Measurements from ENCODE around the gene NFATC2IP. TPM values are rescaled to one million over a fixed set of nuclear protein-coding genes. Genes with fewer than 3 reads are reported as not detected.

The NFATC2IP gene
- total and polyA plus RNA-seq, 9 of the 15 experiments (the other 6 are each of a cell fraction or from before 2014, with no cell fraction given), result 15.6 to 106 (median 46.9) TPM

DNA sequence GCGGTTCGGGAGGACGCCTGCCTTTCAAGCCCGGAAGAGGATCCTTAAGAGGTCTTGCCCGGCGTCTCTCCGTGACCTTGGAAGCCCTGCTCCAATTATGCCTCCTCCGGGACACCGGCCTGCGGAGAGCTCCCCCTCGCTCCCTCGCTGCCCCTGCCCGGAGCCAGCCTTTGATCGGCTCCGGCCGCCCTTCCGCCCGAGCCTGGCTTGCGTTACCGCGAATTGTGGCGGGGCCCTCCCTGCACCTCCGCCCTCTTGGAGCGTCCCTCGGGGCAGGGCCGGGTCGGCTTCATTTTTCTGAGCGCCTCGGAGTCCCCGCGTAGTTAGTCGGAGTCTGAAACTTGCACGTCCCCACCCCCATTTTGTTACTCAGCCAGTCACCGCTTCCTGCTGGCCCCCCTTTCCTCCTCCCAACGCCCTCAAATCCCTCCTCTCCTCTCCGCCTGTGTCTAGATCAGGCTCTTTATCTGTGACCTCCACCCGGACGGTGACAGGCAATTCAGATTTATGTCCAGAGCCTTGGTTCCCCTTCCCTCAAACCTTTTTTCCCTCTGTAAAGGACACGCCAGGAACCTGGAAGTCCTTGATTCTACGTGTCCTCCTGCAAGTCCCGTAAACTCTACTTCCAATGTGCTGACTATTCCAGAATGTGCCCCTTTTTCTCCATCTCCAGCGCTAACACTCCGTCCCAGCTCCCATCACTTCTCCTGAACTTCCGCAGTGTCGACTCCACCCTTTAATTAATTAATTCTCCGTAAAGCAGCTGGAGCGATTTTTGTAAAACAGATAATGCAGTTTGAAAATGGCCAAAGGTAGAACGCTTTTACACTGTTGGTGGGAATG is 25.1 kb upstream of the NFATC2IP start (continued):
- TF ChIP-seq, protein P1, sequence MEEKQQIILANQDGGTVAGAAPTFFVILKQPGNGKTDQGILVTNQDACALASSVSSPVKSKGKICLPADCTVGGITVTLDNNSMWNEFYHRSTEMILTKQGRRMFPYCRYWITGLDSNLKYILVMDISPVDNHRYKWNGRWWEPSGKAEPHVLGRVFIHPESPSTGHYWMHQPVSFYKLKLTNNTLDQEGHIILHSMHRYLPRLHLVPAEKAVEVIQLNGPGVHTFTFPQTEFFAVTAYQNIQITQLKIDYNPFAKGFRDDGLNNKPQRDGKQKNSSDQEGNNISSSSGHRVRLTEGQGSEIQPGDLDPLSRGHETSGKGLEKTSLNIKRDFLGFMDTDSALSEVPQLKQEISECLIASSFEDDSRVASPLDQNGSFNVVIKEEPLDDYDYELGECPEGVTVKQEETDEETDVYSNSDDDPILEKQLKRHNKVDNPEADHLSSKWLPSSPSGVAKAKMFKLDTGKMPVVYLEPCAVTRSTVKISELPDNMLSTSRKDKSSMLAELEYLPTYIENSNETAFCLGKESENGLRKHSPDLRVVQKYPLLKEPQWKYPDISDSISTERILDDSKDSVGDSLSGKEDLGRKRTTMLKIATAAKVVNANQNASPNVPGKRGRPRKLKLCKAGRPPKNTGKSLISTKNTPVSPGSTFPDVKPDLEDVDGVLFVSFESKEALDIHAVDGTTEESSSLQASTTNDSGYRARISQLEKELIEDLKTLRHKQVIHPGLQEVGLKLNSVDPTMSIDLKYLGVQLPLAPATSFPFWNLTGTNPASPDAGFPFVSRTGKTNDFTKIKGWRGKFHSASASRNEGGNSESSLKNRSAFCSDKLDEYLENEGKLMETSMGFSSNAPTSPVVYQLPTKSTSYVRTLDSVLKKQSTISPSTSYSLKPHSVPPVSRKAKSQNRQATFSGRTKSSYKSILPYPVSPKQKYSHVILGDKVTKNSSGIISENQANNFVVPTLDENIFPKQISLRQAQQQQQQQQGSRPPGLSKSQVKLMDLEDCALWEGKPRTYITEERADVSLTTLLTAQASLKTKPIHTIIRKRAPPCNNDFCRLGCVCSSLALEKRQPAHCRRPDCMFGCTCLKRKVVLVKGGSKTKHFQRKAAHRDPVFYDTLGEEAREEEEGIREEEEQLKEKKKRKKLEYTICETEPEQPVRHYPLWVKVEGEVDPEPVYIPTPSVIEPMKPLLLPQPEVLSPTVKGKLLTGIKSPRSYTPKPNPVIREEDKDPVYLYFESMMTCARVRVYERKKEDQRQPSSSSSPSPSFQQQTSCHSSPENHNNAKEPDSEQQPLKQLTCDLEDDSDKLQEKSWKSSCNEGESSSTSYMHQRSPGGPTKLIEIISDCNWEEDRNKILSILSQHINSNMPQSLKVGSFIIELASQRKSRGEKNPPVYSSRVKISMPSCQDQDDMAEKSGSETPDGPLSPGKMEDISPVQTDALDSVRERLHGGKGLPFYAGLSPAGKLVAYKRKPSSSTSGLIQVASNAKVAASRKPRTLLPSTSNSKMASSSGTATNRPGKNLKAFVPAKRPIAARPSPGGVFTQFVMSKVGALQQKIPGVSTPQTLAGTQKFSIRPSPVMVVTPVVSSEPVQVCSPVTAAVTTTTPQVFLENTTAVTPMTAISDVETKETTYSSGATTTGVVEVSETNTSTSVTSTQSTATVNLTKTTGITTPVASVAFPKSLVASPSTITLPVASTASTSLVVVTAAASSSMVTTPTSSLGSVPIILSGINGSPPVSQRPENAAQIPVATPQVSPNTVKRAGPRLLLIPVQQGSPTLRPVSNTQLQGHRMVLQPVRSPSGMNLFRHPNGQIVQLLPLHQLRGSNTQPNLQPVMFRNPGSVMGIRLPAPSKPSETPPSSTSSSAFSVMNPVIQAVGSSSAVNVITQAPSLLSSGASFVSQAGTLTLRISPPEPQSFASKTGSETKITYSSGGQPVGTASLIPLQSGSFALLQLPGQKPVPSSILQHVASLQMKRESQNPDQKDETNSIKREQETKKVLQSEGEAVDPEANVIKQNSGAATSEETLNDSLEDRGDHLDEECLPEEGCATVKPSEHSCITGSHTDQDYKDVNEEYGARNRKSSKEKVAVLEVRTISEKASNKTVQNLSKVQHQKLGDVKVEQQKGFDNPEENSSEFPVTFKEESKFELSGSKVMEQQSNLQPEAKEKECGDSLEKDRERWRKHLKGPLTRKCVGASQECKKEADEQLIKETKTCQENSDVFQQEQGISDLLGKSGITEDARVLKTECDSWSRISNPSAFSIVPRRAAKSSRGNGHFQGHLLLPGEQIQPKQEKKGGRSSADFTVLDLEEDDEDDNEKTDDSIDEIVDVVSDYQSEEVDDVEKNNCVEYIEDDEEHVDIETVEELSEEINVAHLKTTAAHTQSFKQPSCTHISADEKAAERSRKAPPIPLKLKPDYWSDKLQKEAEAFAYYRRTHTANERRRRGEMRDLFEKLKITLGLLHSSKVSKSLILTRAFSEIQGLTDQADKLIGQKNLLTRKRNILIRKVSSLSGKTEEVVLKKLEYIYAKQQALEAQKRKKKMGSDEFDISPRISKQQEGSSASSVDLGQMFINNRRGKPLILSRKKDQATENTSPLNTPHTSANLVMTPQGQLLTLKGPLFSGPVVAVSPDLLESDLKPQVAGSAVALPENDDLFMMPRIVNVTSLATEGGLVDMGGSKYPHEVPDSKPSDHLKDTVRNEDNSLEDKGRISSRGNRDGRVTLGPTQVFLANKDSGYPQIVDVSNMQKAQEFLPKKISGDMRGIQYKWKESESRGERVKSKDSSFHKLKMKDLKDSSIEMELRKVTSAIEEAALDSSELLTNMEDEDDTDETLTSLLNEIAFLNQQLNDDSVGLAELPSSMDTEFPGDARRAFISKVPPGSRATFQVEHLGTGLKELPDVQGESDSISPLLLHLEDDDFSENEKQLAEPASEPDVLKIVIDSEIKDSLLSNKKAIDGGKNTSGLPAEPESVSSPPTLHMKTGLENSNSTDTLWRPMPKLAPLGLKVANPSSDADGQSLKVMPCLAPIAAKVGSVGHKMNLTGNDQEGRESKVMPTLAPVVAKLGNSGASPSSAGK (IDR thresholded peaks at IDR 0.05), result no peak
- TF ChIP-seq ATF7 (IDR thresholded peaks at IDR 0.05) (no peak), ZNF431 (CRISPR knock-in tag; IDR thresholded peaks at IDR 0.05) (no peak), TCF7 (IDR thresholded peaks at IDR 0.05; ENCODE audit: borderline replicate concordance) (0 out of 2 replicates have a peak, but pooled peaks have one; percentile 28)
- TF ChIP-seq, protein P2, sequence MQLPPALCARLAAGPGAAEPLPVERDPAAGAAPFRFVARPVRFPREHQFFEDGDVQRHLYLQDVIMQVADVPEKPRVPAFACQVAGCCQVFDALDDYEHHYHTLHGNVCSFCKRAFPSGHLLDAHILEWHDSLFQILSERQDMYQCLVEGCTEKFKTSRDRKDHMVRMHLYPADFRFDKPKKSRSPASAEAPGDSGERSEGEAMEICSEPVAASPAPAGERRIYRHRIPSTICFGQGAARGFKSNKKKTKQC (CRISPR knock-in tag; IDR thresholded peaks at IDR 0.05), result no peak; the same call in 1 of the 2 replicates
- TF ChIP-seq, protein P3, sequence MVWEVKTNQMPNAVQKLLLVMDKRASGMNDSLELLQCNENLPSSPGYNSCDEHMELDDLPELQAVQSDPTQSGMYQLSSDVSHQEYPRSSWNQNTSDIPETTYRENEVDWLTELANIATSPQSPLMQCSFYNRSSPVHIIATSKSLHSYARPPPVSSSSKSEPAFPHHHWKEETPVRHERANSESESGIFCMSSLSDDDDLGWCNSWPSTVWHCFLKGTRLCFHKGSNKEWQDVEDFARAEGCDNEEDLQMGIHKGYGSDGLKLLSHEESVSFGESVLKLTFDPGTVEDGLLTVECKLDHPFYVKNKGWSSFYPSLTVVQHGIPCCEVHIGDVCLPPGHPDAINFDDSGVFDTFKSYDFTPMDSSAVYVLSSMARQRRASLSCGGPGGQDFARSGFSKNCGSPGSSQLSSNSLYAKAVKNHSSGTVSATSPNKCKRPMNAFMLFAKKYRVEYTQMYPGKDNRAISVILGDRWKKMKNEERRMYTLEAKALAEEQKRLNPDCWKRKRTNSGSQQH (CRISPR knock-in tag; IDR thresholded peaks at IDR 0.05), result no peak
- TF ChIP-seq, protein P4, sequence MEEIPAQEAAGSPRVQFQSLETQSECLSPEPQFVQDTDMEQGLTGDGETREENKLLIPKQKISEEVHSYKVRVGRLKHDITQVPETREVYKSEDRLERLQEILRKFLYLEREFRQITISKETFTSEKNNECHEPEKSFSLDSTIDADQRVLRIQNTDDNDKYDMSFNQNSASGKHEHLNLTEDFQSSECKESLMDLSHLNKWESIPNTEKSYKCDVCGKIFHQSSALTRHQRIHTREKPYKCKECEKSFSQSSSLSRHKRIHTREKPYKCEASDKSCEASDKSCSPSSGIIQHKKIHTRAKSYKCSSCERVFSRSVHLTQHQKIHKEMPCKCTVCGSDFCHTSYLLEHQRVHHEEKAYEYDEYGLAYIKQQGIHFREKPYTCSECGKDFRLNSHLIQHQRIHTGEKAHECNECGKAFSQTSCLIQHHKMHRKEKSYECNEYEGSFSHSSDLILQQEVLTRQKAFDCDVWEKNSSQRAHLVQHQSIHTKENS (CRISPR knock-in tag; IDR thresholded peaks at IDR 0.05), result no peak
- TF ChIP-seq, protein P5, sequence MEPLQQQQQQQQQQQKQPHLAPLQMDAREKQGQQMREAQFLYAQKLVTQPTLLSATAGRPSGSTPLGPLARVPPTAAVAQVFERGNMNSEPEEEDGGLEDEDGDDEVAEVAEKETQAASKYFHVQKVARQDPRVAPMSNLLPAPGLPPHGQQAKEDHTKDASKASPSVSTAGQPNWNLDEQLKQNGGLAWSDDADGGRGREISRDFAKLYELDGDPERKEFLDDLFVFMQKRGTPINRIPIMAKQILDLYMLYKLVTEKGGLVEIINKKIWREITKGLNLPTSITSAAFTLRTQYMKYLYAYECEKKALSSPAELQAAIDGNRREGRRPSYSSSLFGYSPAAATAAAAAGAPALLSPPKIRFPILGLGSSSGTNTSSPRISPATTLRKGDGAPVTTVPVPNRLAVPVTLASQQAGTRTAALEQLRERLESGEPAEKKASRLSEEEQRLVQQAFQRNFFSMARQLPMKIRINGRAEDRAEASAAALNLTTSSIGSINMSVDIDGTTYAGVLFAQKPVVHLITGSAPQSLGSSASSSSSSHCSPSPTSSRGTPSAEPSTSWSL (CRISPR knock-in tag; IDR thresholded peaks at IDR 0.05; ENCODE audit: borderline replicate concordance), result no peak

Measured in K562 (cell line).